Spleen (tissue), 11 donors: ENCODE results near the gene EPHB2. TPM values are rescaled to one million over a fixed set of nuclear protein-coding genes. Genes with fewer than 3 reads are reported as not detected.

ENCODE experiments used
- DNase-seq: peaks from one replicate; pipeline ENCODE4 v3.0.0-alpha.2; 2020
- H3K27ac ChIP-seq, 8 donors: fragments of 200-600 bp; sonication (generic) in 7 of 8; 1 replicate in 4 of 8; 2 replicates in 4 of 8; pipeline versions ENCODE4 v1.5.0 to v1.8.0; 2016 to 2021; ENCODE audit warnings: inconsistent platforms in 4 of 8, mild to moderate bottlenecking in 4 of 8, moderate library complexity in 1 of 8
- H3K27me3 ChIP-seq, 7 donors: fragments of 200-600 bp; sonication (generic) in 6 of 7; replicated peaks in 1 of 7; 1 replicate in 4 of 7; 2 replicates in 3 of 7; pipeline versions ENCODE4 v1.5.0 to v1.8.0; 2016 to 2021; ENCODE audit warnings: inconsistent platforms in 3 of 7, mild to moderate bottlenecking in 1 of 7
- H3K36me3 ChIP-seq, 6 donors: fragments of 200-600 bp; sonication (generic) in 5 of 6; 1 replicate in 4 of 6; 2 replicates in 2 of 6; pipeline versions ENCODE4 v1.5.0 to v1.8.0; 2016 to 2021; ENCODE audit warnings: inconsistent platforms in 2 of 6
- H3K4me1 ChIP-seq, 6 donors: fragments of 200-600 bp; sonication (generic) in 5 of 6; 1 replicate in 3 of 6; 2 replicates in 3 of 6; pipeline versions ENCODE4 v1.5.0 to v1.8.0; 2016 to 2021; ENCODE audit warnings: inconsistent platforms in 3 of 6
- H3K4me3 ChIP-seq, 8 donors: fragments of 200-600 bp; sonication (generic) in 7 of 8; 1 replicate in 4 of 8; 2 replicates in 4 of 8; pipeline versions ENCODE4 v1.5.0 to v1.8.0; 2016 to 2021; ENCODE audit warnings: inconsistent platforms in 4 of 8, mild to moderate bottlenecking in 4 of 8, moderate library complexity in 2 of 8
- H3K9me3 ChIP-seq, 8 donors: fragments of 200-600 bp; sonication (generic) in 7 of 8; 1 replicate in 4 of 8; 2 replicates in 4 of 8; pipeline versions ENCODE4 v1.5.0 to v1.8.0; 2016 to 2021; ENCODE audit warnings: inconsistent platforms in 4 of 8
- CTCF ChIP-seq, 11 experiments: fragments of 200-600 bp in 7 of 11; fragments of 450-650 bp in 4 of 11; sonication (generic) in 4 of 11; IDR thresholded peaks in 8 of 11; conservative IDR thresholded peaks in 3 of 11; 1 replicate in 7 of 11; 2 replicates in 4 of 11; pipeline versions ENCODE4 v1.4.0 to v1.8.0; 2016 to 2021; ENCODE audit warnings: antibody characterized with exemption in 11 of 11, inconsistent platforms in 4 of 11, mild to moderate bottlenecking in 1 of 11
- POLR2A ChIP-seq, 3 donors: fragments of 450-650 bp; IDR thresholded peaks; one replicate each; pipeline ENCODE4 v1.5.1; 2017; ENCODE audit warnings: antibody characterized with exemption in 3 of 3, mild to moderate bottlenecking in 1 of 3
- POLR2AphosphoS5 ChIP-seq, 3 donors: sonication (generic); formaldehyde crosslinking; IDR thresholded peaks; one replicate each; pipeline ENCODE4 v1.5.1; 2017; ENCODE audit warnings: antibody characterized with exemption in 3 of 3
- WGBS, 5 donors: extraction: QIAGEN DNeasy Blood & Tissue Kit in 3 of 5; methylation state at CpG; one replicate each; pipeline versions ENCODE4 v1.1.5 to v1.1.7; 2013 to 2018; 5-methylcytosine and 5-hydroxymethylcytosine counted together
- intact Hi-C: fragments of 100-400 bp; cut with DNase I; formaldehyde crosslinking; loops from one replicate; pipeline ENCODE4 v1.15.0; 2023; ENCODE audit warnings: low total_unique reads
- polyA plus RNA-seq, 3 donors: library from polyadenylated mRNA; stranded (reverse); fragments of 200-250 nt; gene quantifications; one replicate each; pipeline ENCODE4 v1.2.1, GENCODE V29; 2013
- total RNA-seq, 7 donors: library from RNA; depleted of rRNA in 3 of 7; stranded (reverse); fragments of >200 nt in 3 of 7; fragmentation: NEBNext Ultra II Directional in 4 of 7; extraction: Animal tissue kit (Norgen Biotek cat#: 25700) in 4 of 7; gene quantifications; one replicate each; pipeline versions ENCODE4 v1.1.0 to v1.2.1, GENCODE V29; 2016 to 2021
- donor health status: healthy with polysubstance abuse.
- donor health status: DM: no; HTN: no; CAD: no; lungs with moderate emphysema.
- donor health status: DM: no; HTN: no; CAD: no.
- donor health status: Bipolar disorder and iron deficiency.
- donor health status: healthy.
- donor health status: DM: no; HTN: no; CAD: no.
- donor health status: DM: yes; HTN: yes; CAD: no.

Gene EPHB2
- total and polyA plus RNA-seq, 10 donors: 0.67 to 9.3 (median 6.3) TPM

- H3K27me3 ChIP-seq: peaks cover 0 to 6% (median 0%) of the 10 kb centered on the region in 7 donors
- H3K4me1 ChIP-seq: peaks cover 0 to 2% (median 0%) of the 10 kb centered on the region in 6 donors
- H3K4me3 ChIP-seq: no peak overlapping the region
- H3K27ac ChIP-seq: no peak overlapping the region
- intact Hi-C loops: no loop called here
- WGBS, 5 donors: 78 to 100% (median 87%) methylated on average over 2 of the region's 2 CpGs
- TF ChIP-seq CTCF (IDR thresholded peaks at IDR 0.05 in 8 of 11, conservative IDR thresholded peaks at IDR 0.05 in 3 of 11): no peak
- no peak for TF ChIP-seq POLR2AphosphoS5 (IDR thresholded peaks at IDR 0.05)
- TF ChIP-seq POLR2A (IDR thresholded peaks at IDR 0.05): no peak
- H3K36me3 ChIP-seq: no peaks in the 10 kb centered on the region
- H3K9me3 ChIP-seq: no peaks in the 10 kb centered on the region
- no peak for DNase-seq
Measured at GRCh38 chr1:22787636-22788035, 77.0 kb downstream of the EPHB2 start.

GRCh38 chr1:22788254-22788661 is 77.6 kb downstream of the EPHB2 start:
- no peak for DNase-seq
- intact Hi-C loops: no loop called here
- Histone ChIP-seq H3K36me3 (no peaks in the 10 kb centered on the region), H3K4me3 (no peak overlapping the region), H3K27ac (no peak overlapping the region), H3K4me1 (peaks cover 0 to 4% (median 0%) of the 10 kb centered on the region in 6 donors), H3K27me3 (peaks cover 0 to 6% (median 0%) of the 10 kb centered on the region in 7 donors), H3K9me3 (no peaks in the 10 kb centered on the region)
- 43 to 72% (median 60%) methylated on average over 2 of the region's 2 CpGs for WGBS, 5 donors
- no peak for TF ChIP-seq POLR2A (IDR thresholded peaks at IDR 0.05)
- peak in 1 of 3 donors; percentile 31 for TF ChIP-seq POLR2AphosphoS5 (IDR thresholded peaks at IDR 0.05)
- no peak for TF ChIP-seq CTCF (IDR thresholded peaks at IDR 0.05 in 8 of 11, conservative IDR thresholded peaks at IDR 0.05 in 3 of 11)

- Histone ChIP-seq H3K9me3 (no peaks in the 10 kb centered on the region), H3K36me3 (no peaks in the 10 kb centered on the region), H3K4me1 (peaks cover 0 to 5% (median 2%) of the 10 kb centered on the region in 6 donors), H3K4me3 (no peak overlapping the region), H3K27me3 (no peaks in the 10 kb centered on the region), H3K27ac (no peak overlapping the region)
- WGBS, 5 donors: 71 to 82% (median 76%) methylated on average over 6 of the region's 6 CpGs
- intact Hi-C loops: no loop called here
- DNase-seq: no peak
- TF ChIP-seq POLR2A (IDR thresholded peaks at IDR 0.05) (no peak), CTCF (IDR thresholded peaks at IDR 0.05 in 8 of 11, conservative IDR thresholded peaks at IDR 0.05 in 3 of 11) (no peak), POLR2AphosphoS5 (IDR thresholded peaks at IDR 0.05) (no peak)
Measured at GRCh38 chr1:22789356-22789994, 78.8 kb downstream of the EPHB2 start.

GRCh38 chr1:22790232-22791008 is 79.8 kb downstream of the EPHB2 start:
- DNase-seq: no peak
- peaks cover 0 to 14% (median 5%) of the 10 kb centered on the region in 6 donors for H3K4me1 ChIP-seq
- 64 to 86% (median 81%) methylated on average over 11 to 13 of the region's 13 CpGs for WGBS, 5 donors
- H3K36me3 ChIP-seq: no peaks in the 10 kb centered on the region
- no peak overlapping the region for H3K4me3 ChIP-seq
- H3K9me3 ChIP-seq: no peaks in the 10 kb centered on the region
- H3K27ac ChIP-seq: peak overlapping the region in 1 of 8 donors; percentile 2
- intact Hi-C loops: no loop called here
- no peaks in the 10 kb centered on the region for H3K27me3 ChIP-seq
- TF ChIP-seq POLR2AphosphoS5 (IDR thresholded peaks at IDR 0.05) (no peak), CTCF (IDR thresholded peaks at IDR 0.05 in 8 of 11, conservative IDR thresholded peaks at IDR 0.05 in 3 of 11) (no peak), POLR2A (IDR thresholded peaks at IDR 0.05) (no peak)
